CD4-positive, alpha-beta T cell treated with Interleukin-6 for 4 hours (primary cell): ENCODE measurements around the gene GLUD2.
A peak's percentile ranks its signal among the peaks of the same experiment; 100 is the strongest.
"Not testable (repeated sequence)": the region's sequence is repeated elsewhere in the genome, so short reads cannot be mapped to it uniquely, and the experiment has no call there.

Experiments
- DNase-seq: peaks from one replicate; pipeline ENCODE4 v3.0.0-alpha.2; 2020; ENCODE audit warnings: mixed read lengths

GLUD2 gene

DNA sequence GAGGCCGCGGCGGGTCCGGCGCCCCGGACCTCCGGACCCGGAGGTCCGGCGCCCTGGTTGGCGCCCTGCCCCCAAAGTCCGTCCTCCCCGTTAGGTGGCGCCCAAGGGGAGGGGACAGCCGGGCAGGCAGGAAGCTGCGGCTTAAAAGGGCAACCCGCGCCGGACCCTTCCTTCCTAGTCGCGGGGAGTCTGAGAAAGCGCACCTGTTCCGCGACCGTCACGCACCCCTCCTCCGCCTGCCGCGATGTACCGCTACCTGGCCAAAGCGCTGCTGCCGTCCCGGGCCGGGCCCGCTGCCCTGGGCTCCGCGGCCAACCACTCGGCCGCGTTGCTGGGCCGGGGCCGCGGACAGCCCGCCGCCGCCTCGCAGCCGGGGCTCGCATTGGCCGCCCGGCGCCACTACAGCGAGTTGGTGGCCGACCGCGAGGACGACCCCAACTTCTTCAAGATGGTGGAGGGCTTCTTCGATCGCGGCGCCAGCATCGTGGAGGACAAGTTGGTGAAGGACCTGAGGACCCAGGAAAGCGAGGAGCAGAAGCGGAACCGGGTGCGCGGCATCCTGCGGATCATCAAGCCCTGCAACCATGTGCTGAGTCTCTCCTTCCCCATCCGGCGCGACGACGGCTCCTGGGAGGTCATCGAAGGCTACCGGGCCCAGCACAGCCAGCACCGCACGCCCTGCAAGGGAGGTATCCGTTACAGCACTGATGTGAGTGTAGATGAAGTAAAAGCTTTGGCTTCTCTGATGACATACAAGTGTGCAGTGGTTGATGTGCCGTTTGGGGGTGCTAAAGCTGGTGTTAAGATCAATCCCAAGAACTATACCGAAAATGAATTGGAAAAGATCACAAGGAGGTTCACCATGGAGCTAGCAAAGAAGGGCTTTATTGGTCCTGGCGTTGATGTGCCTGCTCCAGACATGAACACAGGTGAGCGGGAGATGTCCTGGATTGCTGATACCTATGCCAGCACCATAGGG lies at the start of gene GLUD2:
TSS of gene GLUD2 (plus strand) at position 170 of the 979 bp plus-strand sequence. CDS start at position 245, 75 bp downstream.
- DNase-seq, result peak; percentile 11

DNA sequence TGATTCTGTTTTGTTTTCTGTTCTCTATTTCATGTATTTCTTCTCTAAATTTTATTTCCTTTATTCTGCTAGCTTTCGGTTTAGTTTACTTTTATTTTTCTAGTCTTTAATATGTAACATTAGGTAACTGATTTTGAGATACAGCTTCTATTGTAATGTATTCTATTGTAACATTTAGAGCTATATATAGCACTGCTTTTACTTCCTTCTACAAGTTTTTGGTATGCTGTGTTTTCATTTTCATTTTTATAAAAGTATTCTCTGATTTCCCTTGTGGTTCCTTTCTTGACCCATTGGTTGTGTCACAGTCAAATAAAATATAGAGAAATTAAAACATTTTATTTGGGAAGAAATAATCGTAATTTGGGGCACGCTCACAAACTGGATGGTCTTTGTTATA lies 48.0 kb upstream of the GLUD2 start:
- no peak for DNase-seq

DNA sequence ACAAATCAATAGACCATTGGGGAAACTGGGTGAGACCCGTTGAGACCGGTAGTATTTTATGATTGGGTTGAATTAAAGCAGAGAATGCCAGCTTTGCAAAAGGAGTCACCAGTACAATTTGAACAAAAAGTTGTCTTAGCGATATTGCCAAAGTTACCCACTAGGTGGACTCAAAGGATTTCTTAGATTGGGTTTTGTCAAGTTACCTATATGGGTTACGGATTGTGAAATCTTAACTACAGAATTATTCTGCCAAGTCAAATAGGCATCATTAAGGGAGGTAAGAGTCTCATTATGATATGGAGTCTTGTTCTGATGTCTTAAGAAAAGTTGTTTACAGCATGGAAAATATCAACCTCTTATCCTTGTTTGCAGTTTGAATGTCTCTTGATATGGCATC lies 46.8 kb upstream of the GLUD2 start:
- no peak for DNase-seq

GRCh38 chrX:121008920-121009319 lies 38.5 kb upstream of the GLUD2 start:
- no peak for DNase-seq

DNA sequence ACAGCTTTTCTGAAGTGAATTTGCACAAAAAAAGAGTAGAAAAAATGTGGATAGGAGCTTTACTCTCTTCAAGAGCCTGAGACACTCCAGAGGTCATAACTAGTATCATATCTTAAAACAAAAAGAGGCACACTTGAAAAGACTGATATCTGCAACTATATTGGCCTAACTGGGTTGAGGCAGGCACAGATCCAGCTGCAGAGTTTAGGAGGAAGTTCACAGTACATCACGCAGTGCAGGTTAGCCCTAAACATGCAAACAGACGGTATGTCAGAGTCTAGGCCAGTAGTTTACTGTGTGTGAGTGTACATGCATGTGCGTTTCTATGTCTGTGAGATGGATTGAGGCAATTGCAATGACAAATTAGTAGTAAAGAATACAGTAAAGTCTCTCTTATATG lies 37.6 kb upstream of the GLUD2 start:
- DNase-seq, result no peak

GRCh38 chrX:121010218-121010617 lies 37.2 kb upstream of the GLUD2 start:
- DNase-seq, result no peak

DNA sequence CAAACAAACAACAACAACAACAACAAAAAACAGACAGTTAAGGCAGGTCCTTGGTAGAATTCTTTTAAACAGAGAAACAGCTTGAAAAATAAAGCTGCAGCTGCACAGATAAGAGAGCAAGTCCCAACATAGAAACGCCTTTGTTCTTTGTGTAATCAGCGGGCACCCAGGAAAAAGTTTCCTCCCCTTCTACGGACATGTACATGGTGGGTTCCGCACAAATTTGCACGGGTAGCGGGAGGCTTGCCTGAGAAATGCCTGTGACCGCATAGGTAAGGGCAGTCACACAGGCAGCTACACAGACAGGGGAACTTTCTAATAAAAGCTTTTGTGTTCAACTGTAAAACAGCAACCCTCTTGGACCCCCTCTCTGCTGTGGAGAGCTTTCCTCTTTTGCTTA lies 36.2 kb upstream of the GLUD2 start:
- DNase-seq, result no peak

DNA sequence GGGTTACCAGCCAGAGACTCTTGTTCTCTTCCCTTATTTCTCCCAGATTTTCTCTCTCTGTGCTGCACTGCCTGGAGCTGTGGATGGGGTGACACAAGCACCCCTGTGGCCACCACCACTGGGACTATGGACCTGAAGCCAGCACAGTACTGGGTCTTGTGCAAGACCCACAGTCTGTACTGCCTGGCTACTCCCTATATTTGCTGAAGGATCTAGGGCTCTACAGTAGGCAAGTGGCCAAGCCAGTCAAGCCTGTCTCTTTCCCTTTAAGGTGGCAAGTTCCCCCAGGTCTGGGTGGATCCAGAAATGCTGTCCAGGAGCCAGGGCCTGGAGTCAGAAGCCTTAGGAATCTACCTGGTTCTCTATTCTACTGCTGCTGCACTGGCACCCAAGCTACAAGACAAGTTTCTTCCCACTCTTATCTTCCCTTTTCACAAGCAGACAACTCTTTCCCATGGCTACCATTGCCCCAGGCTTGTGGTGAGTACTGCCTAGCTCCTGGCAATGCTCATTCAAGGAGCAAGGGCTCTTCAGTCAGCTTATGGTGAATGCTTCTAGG lies 33.4 kb upstream of the GLUD2 start:
- no peak for DNase-seq

GRCh38 chrX:121014826-121015225 lies 32.6 kb upstream of the GLUD2 start:
- no peak for DNase-seq

DNA sequence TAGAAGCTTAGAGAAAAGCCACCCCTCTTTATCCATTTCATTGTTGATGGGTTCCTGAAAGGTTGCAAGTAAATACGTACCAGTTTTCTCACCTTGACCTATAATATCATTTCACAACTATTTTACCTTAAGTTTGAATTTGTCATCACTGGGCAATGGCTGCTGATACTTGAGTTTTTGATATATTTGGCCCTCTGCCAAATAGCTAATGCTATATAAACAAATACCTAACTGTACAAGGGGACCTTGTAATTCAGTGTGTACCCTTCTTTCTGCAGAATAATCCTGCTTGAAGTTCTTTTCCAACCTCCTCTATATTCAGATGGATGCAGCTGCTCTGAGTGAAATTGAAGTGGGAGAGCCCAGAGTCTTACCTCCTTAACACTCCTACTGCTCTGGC lies 19.0 kb upstream of the GLUD2 start:
- DNase-seq, result no peak

GRCh38 chrX:121030083-121030482 lies 17.3 kb upstream of the GLUD2 start:
- no peak for DNase-seq

DNA sequence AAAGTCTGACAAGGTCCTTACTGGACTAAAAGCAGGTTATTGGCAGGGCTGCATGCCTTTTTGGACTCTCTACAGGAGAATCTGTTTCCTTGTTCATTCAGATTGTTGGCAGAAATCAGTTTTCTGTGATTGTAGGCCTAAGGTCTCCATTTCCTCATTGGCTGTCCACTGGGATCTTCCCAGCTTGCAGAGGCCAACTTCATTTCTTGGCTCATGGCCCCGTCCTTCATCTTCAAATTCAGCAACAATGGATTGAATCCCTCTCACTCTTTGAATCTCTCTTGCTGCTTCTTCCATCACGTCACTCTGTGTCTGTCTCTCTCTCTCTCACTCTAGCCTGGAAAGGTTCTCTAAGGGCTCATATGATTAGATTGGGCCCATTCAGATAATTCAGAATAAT lies 14.9 kb upstream of the GLUD2 start:
- no peak for DNase-seq

DNA sequence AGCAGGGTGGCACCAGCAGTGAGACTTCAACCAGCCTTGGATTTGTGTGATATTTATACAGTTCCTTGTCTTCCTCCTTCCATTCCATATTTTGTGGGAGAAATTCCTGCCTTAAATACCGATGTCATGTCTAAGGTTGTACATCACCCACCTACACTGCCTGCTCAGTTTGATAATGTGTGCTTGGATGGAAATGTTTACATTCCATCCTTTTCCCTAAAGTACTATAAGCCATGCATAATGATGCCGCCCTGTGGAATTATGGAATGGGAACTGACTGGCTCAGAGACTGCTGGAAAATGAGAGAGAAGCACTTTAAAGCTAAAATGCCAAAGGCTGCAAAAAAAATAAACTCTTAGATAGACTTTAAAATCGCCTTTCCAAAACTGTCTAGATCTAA lies 11.3 kb upstream of the GLUD2 start:
- no peak for DNase-seq

DNA sequence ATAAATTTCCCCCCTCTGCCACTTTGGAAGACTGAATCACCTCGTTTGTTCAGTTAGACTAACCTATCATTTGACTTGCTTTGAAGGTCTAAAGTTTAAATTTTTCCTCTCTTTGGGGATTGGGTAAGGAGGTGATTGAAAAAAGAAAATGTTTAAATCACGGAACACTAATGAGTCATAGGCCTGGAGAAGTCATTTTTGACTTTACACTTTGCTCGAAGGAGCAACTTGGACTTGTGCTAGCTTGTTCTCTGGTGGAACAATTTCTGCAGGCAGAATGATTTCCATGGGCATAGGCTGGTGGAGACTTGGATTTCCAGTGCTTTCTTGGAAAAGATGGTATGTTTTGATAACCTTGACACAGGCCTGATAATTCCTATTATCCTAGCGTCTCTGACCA lies 10.5 kb upstream of the GLUD2 start:
- DNase-seq, result no peak

DNA sequence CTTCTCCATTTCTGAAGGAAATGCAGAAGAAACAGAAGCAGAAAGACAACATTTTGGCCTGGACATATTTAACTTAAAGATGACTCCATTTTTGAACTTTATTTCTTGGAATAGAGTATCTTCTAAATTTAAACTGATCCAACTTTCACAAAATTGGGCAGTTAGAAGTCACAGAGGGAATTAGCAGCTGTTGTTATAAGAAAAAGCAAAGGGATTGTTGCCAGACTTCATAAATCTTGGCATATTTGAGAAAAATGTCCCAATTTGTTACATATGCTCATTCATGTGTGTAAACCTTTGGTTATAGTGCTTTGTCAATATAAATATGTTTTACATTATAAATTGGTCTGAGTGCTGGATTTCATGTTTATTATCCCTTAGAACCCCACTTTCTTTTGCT lies 3.4 kb downstream of the GLUD2 start:
- no peak for DNase-seq

GRCh38 chrX:121052122-121052521 lies 4.7 kb downstream of the GLUD2 start:
- DNase-seq, result no peak

- no peak for DNase-seq
Observed at GRCh38 chrX:121062289-121062688, 14.9 kb downstream of the GLUD2 start.

DNA sequence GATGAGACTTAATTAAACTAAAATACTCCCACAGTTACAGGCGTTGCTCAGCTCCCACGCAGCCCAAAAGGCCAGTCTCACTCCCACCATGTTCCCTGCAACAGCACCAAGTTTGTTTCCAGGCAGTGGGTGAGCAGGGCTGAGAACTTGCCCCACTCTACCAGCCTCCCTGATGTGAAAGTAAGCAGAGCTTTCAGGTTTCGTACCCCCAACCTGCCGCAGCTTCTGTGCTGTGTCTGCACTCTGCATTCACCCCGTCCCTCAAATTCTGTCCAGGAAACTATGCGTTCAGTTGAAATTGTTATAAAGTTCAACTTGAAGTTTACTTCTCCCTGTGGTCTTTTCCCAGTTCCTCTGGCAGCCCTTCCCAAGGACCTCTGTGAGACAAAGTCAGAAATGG lies 17.2 kb downstream of the GLUD2 start:
- no peak for DNase-seq

DNA sequence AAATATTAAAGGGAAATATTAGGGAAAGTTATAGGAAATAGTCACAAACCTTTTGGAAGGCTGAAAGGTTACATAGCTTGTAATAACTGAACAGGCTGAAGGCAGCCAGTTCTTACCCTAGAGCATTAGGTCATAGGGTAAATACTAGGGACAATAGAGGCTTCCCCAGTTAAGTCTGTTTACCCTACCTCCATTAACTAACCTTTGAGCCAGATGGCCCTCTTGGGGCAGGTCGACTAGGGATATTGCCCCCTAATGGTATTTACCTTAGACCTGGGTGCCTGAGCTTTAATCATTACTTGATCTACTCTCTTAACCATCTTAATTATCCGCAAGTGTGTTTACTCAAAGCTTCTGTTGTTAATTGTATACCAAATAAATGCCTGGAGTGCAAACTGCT lies 36.8 kb downstream of the GLUD2 start:
- not testable (repeated sequence) for DNase-seq

DNA sequence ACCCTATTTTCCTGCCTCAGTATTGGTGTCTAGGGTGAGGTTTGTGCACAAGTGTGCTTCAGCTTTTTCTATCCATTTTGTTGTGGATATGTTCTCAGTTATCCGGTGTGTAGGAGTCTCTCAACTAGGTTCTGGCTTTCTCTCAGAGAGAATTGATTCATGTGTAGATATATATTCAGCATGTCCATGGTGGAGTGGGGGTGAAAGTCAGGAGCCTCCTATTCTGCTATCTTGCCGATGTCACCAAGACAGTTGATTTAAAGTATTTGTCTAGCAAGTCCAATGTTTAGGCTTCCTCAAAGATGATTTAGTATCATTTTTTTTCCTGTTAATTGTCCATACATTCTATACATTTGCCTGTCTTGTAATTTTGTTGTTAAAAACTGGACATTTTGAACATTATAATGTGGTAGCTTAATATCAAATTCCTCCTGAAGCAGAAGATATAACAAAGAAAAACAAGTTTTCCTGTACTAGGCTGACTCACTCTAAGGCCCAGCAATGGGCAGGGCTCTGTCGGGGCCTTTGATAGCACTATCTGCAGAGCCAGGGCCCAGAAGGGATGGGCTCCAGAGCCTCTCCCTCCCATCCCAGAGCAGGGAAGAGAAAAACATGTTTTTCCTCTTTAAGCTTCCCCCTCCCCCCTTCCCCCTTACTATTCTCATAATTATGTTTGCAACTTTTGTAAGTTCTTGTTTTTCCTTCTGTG lies 37.6 kb downstream of the GLUD2 start:
- DNase-seq, result no peak

- no peak for DNase-seq
Observed at GRCh38 chrX:121085612-121086010, 38.2 kb downstream of the GLUD2 start.

DNA sequence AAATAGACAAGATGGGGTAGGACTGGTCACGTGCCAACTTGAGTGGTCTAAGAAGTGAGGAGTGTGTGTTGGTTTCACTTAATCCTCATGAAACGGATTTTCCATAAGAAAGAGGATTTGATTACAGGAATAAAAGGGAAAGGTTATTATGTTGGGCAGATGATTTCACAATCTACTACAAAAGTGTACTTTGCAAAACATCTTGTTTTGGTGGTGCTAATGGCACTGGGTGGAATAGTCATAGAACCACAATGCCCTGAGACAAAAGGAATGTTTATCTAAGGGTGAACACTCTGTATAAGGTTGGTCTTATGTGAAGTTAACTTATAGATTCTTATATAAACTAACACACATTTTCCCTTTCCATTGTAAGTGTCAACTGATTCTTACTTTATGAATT lies 45.6 kb downstream of the GLUD2 start:
- no peak for DNase-seq
